ENCODE measurements around the gene CNKSR1. TPM values are rescaled to one million over a fixed set of nuclear protein-coding genes. Genes with fewer than 3 reads are reported as not detected.

Gene CNKSR1
- total RNA-seq, 1 donor from 2014 or later, result 50.2 TPM

DNA sequence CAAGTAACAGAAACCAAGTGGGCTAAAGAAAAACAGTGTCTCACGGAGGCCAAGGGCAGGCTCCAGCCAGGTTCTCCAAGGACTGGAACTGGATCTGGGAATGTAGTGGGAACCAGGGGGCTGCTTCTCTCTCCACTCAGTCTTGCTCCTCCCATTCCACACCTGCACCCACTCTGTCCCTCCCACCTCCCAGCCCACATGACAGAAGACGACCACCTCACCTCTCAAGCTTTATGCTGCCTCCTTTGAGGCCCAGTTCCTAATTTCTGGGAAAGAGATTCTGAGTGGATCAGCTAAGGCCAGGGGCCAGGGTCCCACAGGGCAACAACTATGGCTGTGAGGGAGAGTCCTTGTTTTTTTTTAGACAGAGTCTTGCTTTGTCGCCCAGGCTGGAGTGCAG is 38.0 kb downstream of the CNKSR1 start:
- no peak for DNase-seq (ENCODE audit: low spot score in 2 of 2, unreplicated experiment in 2 of 2)
- no peak overlapping the region for H3K27ac Mint-ChIP-seq
- no peaks in the 10 kb centered on the region for H3K27me3 Mint-ChIP-seq (ENCODE audit: low read depth)
- H3K36me3 Mint-ChIP-seq, result no peaks in the 10 kb centered on the region
- peaks cover under 1% of the 10 kb centered on the region for H3K4me1 Mint-ChIP-seq
- H3K9me3 Mint-ChIP-seq, result no peaks in the 10 kb centered on the region
- no peak overlapping the region for H3K4me3 Mint-ChIP-seq
- TF ChIP-seq, protein P1, sequence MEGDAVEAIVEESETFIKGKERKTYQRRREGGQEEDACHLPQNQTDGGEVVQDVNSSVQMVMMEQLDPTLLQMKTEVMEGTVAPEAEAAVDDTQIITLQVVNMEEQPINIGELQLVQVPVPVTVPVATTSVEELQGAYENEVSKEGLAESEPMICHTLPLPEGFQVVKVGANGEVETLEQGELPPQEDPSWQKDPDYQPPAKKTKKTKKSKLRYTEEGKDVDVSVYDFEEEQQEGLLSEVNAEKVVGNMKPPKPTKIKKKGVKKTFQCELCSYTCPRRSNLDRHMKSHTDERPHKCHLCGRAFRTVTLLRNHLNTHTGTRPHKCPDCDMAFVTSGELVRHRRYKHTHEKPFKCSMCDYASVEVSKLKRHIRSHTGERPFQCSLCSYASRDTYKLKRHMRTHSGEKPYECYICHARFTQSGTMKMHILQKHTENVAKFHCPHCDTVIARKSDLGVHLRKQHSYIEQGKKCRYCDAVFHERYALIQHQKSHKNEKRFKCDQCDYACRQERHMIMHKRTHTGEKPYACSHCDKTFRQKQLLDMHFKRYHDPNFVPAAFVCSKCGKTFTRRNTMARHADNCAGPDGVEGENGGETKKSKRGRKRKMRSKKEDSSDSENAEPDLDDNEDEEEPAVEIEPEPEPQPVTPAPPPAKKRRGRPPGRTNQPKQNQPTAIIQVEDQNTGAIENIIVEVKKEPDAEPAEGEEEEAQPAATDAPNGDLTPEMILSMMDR (IDR thresholded peaks at IDR 0.05; ENCODE audit: unreplicated experiment), result no peak

DNA sequence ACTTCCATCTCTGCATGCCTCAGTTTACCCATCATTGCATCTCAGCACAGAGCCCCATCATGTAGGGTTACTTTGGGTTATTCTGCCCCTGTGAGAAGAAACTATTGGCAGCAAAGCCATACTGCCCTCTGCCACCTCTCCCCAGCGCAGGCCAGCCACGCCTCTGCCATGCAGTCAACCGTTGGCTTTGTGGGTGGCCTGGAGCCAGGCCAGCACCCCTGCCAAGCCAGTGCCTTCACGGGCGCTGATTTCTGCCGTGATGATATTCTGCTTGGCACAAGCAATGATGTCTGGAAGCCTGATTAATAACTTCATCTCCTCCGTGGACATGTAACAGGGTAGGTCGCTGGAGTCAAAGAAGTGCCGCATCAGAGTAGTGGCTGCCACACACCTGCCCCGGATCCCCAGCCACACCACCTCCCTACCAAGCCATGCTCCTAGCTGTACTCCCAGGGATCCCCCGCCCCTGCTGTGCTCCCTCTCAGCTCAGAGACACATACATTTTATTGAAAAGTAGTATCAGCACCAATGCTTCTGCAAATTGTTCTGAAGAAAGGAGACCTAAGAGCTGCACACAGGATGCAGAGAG is 41.7 kb downstream of the CNKSR1 start:
- Mint-ChIP-seq H3K27ac (no peak overlapping the region), H3K9me3 (no peaks in the 10 kb centered on the region), H3K36me3 (no peaks in the 10 kb centered on the region), H3K4me3 (no peak overlapping the region), H3K27me3 (ENCODE audit: low read depth) (no peaks in the 10 kb centered on the region), H3K4me1 (peaks cover 3% of the 10 kb centered on the region)
- TF ChIP-seq, protein P1 (IDR thresholded peaks at IDR 0.05; ENCODE audit: unreplicated experiment), result no peak
- DNase-seq (ENCODE audit: low spot score in 2 of 2, unreplicated experiment in 2 of 2), result no peak

DNA sequence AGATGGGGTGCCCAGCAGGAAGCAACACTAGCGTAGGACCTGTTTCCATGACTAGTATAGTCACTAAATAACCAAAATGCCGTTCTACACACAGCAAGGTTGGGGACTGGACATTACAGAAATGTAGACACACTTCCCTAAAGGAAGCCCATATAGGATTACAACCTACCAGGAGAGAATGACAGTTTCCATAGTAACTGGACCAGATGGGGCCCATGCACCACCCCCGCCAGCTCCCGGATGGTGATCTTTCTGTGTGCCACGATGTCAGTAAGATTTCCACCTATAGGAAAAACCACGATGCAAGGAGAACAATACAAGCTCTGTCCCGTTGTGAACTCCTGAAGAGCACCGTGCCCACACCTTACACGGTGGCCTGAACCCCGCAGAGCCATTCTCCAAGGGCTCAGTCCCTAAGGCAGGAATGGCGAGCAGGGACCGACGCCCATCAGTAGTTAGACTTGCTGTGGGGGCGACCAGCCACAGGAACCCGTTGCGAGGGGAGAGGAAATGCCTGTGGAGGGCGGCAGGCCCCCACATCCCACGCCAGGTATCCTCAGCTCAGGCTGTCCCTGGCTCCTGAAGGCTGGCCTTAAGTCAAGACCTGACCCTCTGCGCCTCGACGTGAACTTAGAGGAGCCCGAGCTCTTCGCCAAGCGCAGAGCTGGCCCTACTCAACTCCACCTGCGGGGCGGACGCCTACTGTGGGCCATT is 43.1 kb downstream of the CNKSR1 start:
- no peaks in the 10 kb centered on the region for H3K9me3 Mint-ChIP-seq
- peaks cover 3% of the 10 kb centered on the region for H3K4me1 Mint-ChIP-seq
- no peak overlapping the region for H3K4me3 Mint-ChIP-seq
- H3K36me3 Mint-ChIP-seq, result no peaks in the 10 kb centered on the region
- peaks cover 8% of the 10 kb centered on the region for H3K27me3 Mint-ChIP-seq (ENCODE audit: low read depth)
- H3K27ac Mint-ChIP-seq, result no peak overlapping the region
- no peak for DNase-seq (ENCODE audit: low spot score in 2 of 2, unreplicated experiment in 2 of 2)
- TF ChIP-seq, protein P1 (IDR thresholded peaks at IDR 0.05; ENCODE audit: unreplicated experiment), result no peak

DNA sequence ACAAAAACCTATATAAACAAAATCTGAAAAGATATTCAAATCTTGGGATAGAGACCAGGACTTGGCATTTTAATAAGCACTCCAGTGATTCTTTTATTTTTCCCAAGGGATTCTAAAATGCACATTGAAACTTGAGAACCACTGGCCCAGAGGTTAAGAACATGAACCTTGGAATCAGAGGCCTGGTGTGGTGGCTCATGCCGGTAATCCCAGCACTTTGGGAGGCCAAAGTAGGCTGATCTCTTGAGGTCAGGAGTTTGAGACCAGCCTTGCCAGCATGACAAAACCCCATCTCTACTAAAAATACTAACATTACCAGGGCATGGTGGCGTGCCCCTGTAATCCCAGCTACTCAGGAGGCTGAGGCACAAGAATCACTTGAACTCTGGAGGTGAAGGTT is 43.8 kb downstream of the CNKSR1 start:
- Mint-ChIP-seq H3K9me3 (no peaks in the 10 kb centered on the region), H3K27me3 (ENCODE audit: low read depth) (peaks cover 14% of the 10 kb centered on the region), H3K4me1 (peaks cover 9% of the 10 kb centered on the region), H3K27ac (no peak overlapping the region), H3K4me3 (no peak overlapping the region), H3K36me3 (no peaks in the 10 kb centered on the region)
- TF ChIP-seq, protein P1 (IDR thresholded peaks at IDR 0.05; ENCODE audit: unreplicated experiment), result no peak
- DNase-seq (ENCODE audit: low spot score in 2 of 2, unreplicated experiment in 2 of 2), result no peak

DNA sequence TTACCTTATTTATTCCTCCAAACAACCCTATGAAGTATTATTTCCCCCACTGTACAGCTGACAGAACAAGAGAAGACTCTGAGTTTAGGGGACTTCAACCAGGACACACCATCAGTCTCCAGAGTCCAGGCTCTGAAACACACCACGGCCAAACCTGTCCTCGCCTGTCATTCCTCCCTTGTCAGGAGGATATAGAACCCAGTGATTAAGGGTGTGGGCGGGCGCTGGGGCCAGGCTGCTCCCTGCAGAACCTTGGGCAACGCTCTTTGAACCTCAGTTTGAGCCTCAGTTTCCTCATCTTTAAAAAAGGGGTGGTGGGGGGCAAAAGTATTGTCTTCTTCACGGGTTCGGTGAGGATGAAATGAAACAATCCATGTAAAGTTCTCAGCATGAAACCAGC is 47.3 kb downstream of the CNKSR1 start:
- Mint-ChIP-seq H3K4me3 (peak overlapping the region; percentile 56), H3K27ac (no peak overlapping the region), H3K27me3 (ENCODE audit: low read depth) (peaks cover 24% of the 10 kb centered on the region), H3K36me3 (no peaks in the 10 kb centered on the region), H3K9me3 (no peaks in the 10 kb centered on the region), H3K4me1 (peaks cover 9% of the 10 kb centered on the region)
- TF ChIP-seq, protein P1 (IDR thresholded peaks at IDR 0.05; ENCODE audit: unreplicated experiment), result no peak
- no peak for DNase-seq (ENCODE audit: low spot score in 2 of 2, unreplicated experiment in 2 of 2)
